Femur (tissue), 1 donor: Measurements from ENCODE around the gene COL9A3.

ENCODE experiments used
- DNase-seq: peaks from one replicate; pipeline ENCODE4 v3.0.0-alpha.2; 2017

The COL9A3 gene

DNA sequence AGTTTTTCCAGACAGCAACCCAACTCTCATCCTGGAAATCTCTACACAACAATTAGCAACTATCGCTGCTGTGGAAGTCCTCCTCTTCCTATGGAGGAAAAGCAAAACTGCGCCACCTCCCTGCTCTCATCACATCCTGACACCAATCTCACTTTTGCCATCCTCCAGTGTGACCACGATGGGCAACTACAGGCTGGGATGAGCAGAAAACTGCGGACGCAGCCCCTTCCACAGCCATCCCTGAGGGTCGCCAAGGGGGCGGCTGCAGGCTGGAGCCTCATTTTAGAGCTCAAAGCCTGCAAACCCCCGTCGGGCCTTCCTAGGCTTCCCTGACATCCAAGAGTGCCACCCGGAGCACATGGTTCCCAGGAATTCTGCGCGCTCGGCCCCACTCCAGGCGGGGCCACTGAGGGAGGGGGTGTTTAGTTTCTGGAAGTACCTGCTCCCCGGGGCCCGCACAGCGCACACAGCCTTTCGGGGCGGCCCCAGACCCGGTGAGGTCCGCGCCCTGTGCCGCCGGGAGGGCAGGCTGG, 43.6 kb downstream of the COL9A3 start:
- DNase-seq, result no peak

DNA sequence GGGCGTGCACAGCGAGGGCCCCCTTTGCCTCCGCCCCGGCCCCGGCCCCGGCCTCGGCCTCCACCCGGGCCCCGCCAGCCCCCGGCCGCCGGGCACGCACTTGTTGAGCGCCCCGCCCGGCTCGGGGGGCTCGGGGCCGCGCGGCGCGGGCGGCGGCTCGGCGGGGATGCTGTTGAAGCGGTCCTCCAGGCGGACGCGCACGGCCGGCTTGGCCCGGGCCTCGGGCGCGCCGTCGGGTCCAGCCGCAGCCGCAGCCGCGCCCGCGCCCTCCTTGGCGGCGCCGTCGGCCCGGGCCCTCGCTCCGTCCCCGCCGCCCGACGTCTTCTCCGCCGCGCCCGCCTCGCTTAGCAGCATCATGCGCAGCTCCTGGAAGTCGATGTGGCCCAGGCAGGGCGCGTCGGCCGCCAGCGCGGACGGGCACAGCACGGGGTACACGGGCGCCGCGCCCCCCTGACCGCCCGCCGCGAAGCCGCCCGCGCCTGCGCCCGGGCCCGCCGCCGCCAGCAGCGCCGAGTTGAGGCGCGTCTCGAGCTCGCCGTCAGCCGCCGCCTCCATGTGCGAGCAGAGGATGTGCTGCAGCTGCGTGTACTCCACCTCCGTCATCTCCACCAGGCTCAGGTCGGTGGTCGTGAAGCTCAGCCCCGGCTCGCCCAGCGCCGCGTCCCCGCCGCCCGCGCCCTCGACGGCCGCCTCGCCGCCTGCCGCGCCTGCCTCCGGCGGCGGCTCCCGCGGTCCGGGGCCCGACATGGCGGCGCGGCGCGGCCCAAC, 44.3 kb downstream of the COL9A3 start:
- DNase-seq, result no peak

DNA sequence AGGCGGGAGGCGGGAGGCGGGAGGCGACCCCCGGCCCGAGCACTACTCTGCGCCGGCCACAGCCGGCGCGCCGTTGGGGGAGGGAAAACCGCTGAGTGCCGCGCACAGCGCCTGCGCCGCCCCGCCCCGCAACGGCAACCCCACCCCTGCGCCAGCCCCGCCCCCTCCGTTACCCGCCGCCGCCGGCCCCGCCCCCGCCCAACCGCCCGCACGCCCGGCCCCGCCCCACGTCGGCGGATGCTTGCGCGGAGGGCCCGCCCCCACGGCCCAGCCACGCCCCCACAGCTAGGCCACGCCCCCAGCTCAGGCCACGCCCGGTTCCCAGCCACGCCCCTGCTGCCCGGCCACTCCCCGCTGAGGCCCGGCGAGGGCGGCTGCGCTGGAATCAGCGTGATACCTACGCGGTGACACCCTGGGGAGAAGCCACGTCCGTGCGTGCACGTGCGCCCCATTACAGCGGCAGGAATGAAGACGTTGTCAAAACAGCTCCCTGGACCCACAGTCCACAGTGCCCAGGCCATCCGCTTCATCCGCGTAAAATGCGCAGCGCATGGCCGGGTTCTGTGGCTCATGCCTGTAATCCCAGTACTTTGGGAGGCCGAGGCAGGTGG, 45.0 kb downstream of the COL9A3 start, which contains the start of gene TCFL5:
Gene TCFL5, minus strand, starts transcription at position 97 of the 611 bp plus-strand sequence. CDS start 152 bp downstream, outside the sequence.
- DNase-seq, result peak; percentile 94

DNA sequence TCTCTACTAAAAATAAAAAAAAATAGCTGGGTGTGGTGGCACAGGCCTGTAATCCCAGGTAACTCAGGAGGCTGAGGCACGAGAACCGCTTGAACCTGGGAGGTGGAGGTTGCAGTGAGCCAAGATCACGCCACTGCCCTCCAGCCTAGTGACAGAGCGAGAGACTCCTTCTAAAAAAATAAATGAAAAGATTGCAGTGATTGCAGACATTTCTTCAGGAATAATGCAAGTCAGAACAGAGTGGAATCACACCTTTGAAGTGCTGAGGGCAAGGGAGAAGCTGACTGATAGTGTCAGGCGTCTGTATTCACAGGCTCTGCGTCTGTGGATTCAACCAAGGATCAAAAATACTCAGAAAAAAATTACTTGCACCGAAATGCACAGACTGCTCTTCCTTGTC, 47.4 kb downstream of the COL9A3 start:
- DNase-seq, result no peak

DNA sequence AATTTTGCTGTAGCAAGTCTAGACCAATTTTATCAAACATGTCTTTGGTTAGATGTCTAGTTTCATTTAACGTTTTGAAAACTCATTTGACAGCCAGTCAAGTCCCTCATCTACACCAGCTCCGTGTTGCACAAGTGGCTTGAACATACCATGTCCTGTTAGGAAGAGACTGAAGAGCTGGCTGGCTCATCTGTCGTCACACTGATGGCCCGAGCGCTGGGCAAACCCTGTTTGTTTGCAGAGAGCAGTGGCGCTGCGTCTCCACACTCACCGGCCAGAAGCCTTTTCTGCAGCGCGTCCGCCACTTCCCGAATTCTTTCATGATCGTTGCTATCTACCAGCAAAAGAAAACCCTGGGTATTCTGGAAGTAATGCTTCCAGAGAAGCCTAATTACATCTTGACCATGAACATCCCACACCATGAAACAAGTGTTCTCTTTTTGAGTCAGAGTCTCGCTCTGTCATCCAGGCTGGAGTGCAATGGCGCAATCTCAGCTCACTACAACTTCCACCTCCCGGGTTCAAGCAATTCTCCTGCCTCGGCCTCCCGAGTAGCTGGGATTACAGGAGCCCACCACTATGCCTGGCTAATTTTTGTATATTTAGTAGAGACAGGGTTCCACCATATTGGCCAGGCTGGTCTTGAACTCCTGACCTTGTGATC, 55.5 kb downstream of the COL9A3 start:
- no peak for DNase-seq

DNA sequence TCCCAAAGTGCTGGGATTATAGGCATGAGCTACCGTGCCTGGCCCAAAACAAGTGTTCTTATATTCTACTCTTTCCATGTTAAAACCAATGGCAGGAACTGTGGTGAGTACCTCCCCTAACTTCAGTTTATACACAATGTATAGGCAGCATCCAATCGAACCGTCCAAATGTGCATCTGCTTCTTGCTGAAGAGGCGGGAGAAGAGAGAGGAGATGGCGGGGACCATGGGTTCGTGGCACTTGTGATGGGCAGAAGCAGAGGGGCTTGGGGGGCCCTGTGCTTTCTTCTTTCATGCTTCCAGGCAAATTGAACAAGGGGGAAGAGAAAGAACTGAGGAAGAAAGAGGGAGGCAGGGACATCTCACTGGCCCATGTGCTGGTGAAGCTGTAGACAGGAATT, 56.0 kb downstream of the COL9A3 start:
- DNase-seq, result no peak

DNA sequence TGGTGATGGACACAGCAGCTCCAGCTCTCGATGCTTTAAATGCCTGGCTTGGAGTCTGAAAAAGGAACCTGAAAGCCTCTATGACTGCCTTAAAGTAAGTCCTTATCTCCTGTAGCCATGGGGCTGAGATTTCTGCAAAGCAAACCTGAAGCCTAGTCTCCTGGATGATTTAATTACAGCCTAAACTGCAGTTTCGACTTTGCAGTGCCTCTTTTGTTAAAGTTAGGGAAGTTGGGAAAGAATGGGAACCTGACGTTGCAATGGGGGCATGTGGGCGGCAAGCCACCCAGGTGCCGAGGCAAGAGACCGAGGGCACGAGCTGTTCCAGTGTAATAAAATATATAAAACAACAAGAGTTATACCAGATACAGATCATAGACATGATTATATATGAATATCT, 56.4 kb downstream of the COL9A3 start:
- DNase-seq, result no peak

DNA sequence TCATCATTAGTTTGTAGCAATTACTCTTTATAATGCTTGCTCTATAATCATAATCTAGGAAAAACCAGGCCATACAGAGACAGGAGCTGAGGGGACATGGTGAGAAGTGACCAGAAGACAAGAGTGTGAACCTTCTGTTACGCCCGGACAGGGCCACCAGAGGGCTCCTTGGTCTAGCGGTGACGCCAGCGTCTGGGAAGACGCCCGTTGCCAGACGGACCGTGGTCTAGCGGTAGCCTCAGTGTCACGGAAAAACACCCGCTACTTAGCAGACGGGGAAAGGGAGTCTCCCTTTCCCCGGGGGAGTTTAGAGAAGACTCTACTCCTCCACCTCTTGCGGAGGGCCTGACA, 56.8 kb downstream of the COL9A3 start:
- peak; percentile 75 for DNase-seq

DNA sequence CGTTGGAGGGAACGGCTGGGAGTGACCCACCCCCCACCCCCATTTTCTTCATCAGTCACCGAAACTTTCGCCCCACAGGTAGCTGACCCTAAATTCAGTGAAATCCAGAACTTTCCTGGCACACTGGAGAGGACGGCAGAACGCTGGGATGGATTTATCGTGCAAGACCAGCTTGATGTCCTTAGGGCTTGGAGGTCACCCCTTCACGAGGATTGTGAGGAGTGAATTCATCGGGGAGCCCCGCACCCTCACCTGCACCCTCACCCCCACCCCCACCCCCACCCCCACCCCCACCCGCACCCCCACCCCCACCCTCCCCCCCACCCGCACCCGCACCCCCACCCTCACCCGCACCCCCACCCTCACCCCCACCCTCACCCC, 58.1 kb downstream of the COL9A3 start:
- no peak for DNase-seq

DNA sequence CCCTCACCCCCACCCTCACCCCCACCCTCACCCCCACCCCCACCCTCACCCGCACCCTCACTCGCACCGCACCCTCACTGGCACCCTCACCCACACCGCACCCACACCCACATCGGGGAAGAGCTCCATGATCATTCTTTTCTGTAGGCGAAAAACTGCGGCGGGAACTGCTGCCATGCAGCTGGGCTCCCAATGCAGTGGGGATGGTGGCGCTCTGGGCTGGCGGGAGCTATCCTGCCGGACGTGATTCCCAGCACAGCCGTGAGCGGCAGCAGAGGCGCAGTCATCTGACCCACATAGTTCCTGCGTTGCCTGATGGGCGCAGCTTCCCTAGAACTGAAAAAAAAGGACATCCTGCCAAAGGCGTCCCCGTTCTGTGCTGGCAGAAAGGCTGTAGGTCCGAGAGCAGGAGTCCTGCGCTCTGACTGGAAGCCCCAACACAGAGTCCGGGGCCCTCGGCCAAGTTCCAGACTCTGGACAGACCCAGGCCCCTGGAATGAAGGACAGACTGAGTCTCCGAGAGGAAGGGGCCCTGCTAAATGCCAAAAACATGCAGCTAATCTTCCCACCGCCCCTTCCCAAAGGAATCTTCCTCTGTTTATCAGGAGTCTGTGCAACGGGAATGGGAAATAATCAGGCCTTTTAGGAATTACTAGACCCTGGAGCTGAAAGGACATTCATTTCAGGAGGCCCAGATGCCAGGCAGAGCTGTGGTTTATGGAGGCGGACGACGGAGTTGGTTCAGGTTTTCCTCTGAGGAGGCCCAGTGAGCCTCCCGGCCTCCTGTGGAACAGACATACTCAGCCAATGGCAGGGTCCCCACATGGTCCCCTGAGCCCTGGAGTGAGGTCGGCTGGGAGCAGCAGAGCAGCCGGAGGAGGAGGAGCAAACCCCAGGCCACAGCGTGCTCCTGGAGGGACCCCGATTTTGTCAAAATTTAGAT, 58.8 kb downstream of the COL9A3 start:
- DNase-seq, result peak; percentile 89

DNA sequence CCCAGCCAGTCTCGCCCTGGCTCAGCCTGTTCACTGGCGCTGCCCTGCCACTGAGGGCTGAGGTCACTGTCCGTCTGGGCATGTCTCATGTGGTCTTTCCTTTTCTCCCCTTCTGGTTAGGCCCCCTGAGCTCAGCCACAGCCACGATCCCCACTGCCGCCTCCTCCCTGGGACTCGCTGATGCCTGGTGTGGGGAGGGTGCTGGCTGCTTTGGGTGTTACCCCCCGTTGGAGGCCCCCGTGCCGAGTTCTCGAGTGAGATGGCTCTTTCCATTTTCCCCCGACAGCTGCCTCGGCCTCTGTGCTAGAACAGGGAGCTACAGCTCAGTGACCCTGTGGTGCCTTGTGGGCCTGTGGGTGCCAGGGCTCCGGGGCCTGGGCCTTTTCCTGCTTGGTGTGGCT, 59.7 kb downstream of the COL9A3 start:
- no peak for DNase-seq

DNA sequence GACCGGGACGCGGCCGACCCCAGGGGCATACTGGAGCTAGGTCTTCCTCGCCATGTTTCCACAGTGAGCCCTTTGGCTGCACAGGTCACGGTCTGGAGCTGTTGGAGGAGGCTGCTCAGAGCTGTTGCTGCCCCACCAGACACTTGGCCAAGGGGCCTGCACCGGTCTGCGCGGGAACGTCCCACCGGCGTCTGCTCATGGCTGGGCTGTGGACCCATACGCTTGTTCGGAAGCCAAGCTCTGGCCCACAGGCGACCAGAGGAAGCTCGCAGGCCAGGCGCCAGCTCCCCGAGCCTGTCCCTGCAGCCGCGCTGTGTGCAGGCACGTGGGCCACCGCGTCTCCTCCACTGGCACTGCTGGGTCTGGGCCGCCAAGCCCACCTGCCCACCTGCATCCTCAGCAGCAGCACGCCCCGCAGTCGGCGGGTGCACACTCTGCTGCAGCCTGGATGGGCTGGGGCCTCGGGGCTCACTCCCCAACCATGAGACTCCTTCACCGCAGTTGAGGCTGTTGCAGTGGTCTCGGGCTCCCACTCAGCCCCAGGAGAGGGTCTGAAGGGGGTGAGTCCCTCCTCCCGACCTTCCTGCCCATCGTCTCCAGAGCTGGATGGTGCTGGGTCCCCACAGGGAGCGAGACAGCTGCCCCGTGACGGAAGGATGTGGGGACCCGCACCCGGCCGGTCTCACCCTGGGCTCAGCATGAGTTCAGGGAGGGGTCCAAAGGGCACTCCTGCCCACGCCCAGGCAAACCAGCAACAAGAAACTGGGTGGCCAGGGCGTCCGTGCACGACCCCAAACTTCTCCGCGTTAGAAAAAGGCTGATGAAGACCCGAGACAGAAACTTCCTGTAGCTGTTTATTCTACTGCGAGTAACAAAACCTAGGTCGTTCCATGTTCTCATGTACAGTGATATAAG, 60.3 kb downstream of the COL9A3 start:
- peak; percentile 92 for DNase-seq

DNA sequence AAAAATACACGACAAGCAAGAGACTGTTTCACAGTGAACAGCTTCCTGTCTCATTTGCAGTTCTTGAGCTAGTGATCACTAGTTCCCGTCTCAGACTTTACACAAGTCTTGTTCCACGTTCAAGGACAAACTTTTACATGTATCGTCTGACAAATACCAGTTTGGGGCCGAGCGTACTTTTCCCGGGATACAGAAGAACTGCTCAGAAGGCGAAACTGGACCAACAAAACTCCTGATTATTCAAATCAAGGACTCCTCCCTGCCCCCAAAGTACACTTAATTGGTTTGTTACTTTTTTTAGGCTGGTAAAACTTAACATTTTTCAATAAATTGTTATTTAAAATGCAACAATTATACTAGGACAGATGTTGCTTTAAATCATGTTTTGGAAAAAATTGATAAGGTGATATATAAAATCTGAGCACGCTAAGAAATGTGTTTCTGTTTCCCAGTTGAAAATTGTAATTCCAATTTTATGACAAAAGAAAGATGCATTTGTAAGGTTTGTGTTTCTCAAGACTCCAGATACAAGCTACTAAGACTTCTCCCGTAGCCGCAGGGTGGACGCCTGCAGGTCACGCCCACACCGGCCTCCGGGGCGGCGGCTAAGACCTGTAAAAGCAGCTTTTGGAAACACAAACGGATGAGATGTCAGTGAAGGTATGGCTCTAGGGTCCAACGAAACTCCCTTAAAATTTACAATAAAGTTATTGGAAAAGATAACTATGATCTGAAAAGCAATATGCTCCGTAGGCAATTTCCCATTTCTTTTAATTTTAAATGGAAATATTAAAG, 61.6 kb downstream of the COL9A3 start:
- DNase-seq, result no peak

DNA sequence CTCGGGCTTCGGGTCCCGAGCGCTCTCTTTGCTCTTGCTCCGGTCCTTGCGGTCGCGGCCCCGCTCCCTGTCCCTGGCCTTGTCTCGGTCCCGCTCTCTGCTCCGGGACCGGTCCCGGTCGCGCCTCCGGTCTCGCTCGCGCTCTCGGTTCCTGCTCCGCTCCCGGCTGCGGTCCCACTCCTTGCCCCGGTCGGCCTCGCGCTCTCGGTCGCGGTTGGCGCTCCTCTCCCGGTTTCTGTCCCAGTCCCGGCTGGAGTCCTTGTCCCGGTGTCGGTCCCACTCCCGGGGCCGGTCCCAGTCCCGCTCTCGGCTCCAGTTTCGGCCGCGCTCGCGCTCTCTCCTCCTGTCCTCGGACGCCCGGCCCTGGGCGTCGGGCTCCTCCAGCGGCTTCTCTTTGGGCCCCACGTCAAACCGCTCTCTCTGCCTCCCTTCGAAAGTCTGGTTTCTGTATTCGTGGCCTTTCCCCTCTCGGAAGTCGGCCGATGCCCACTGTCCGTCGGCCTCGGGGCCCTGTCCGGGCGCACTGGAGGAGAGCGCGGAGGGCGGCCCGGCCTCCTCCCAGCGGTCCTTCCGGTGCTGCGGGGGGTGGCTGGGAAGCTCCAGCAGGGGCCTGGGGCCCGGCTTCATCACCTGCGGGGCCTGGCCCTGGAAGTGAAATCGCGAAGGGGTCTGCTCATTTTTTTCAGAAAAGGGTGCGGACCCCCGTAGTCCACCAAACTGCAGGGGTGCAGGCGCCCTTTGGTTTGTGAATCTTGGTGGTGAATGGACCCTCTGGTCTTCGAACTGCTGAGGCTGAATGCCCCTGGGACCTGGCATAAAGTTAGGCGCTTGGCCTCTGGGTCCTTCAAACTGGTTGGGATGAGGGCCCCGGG, 62.7 kb downstream of the COL9A3 start:
- no peak for DNase-seq

DNA sequence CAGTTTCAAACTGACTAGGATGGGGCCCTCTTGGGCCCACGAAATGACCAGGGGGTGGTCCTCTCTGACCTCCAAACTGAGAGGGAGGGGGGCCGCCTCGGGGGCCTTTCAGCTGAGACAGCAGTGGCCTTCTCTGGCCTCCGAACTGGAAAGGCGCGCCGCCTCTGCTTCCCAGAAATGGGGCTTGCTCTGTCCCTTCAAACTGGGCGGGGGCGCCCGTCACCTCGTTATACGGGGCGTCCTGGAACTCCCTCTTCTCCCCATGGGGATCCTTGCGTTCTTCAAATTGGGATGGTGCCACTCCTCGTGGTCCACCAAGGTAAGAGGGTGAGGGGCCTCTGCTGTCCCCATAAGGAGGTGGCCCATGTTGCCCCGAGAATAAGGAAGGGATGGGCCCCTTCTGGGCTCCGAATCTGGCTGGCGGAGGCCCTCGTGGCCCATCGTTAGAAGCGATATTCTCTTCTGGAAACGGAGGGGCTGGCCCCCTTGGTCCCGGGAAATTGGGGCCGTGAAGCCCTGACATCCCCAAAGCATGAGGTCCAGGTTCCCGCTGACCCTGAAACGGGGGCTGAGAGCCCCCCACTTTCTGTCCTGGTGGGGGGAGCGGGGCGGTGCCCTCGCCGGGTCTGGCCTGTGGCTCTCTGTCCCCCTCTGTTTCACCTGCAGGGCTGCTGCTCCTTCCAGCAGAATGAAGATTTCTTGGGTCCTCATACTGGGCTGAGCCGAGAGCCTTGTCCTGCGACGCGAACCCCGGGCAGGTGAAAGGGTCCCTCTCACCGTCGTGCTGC, 63.5 kb downstream of the COL9A3 start:
- DNase-seq, result no peak

DNA sequence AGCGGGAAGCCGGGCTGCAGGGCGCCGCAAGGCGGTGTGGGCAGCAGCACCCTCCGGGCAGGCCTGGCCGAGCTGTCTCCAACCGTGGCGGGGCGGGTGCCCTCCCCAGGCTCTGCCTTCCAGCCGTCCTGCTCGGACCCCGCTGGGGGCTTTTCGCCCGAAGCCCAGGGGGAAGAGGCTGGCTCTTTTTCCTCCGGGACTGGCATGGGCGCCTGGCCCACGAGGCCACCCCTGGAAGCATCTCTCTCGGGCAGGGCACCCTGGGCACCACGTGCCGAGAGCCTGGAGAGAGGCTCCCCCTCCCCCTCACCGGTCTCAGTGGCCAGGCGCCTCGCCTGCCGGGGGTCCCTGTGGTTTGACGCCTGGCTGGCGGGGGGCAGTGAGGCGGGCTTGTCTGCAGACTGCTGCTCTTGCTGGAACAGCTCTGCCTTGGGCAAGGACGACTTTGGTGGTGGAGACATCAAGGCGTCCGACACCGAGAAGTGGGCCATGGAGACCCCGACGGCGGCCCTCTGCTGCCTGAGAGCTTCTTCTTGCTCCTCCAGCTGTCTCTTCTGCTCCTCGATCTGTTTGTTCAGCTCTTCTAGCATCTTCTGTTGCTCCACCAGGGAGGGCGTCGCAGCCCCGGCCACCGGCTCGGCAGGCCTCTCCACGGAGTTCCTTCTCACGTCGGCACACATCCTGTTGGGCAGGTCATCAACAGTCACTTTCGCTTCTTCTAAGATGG, 64.2 kb downstream of the COL9A3 start:
- DNase-seq, result no peak

DNA sequence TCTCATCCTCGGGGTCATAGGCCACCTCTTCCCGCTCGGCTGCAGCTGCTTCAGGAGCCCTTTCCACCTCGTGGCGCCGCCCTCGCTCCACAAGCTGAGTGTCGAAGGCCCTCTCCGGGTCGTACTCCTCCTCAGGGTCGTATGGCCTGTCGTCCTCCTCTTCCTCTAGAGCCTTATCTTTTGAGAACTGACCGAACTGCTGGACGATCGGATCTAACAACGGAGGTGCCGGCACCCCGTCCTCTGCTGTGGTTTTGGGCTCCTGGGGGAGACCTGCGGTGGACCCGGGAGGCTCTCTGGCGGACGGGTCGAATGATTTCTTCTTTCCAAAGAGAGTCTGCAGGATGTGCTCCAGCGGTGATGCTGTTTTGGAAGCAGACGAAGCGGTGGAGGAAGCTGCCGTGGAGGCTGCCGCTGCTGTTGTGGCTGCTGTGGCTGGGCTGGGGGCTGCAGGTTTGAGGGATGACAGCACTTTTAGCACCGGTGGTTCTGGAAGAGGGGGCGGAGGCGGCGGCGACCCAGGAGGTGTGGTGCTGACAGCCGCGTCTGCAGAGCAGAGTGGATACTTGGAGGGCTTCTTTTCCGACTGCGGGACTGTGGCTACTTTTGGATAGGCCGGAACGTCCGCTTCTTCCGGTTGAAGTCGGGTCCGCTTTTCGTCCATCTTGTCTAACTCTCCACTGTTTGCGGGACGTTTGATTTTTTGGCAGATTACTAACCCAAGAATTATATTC, 65.0 kb downstream of the COL9A3 start:
- no peak for DNase-seq
